GM19324 (cell line): ENCODE measurements around the gene SCN5A.

Experiments used
- ATAC-seq: cut with Tn5 transposase; IDR thresholded peaks from one replicate; pipeline ENCODE4 v1.9.1; 2021; ENCODE audit warnings: mild to moderate bottlenecking, moderate library complexity; ENCODE audit not compliant: unreplicated experiment, low FRiP score

The SCN5A gene

DNA sequence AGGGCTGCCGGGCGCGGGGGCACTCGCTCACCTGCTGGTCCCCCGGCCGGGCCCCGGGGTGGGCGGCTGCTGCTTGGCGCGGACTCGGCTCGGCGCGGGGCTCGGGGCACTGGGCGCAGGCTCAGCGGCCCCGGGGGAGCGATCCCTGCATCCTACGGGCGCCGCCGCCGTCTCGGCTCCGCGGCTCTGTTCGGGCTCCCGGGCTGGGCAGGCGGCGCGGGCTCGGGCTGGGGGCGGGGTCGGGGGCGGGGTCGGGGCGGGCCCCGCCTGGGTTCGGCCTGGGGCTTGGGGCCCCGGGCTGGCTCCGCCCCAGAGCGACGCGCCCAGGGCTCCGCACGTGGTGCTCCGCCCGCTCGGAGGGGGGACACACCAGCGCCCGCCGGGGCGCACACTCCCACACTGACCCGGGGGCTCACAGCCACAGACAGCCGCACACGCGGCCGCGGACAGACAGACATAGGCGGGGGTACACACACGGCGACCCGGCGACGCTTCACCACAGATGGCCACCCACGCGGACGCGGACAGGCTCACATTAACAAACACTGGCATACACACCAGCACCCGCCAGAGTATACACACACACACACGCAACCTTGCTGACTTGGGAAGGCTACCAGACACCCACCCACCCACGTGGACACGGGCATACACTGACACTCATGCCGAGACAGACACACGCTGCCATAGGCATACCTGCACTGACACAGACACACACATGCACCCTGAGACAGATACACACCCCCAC lies at the start of gene SCN5A:
Gene SCN5A, minus strand, starts transcription at position 188 of the 748 bp plus-strand sequence. CDS start 16,380 bp downstream, outside the sequence.
- peak; percentile 50 for ATAC-seq

DNA sequence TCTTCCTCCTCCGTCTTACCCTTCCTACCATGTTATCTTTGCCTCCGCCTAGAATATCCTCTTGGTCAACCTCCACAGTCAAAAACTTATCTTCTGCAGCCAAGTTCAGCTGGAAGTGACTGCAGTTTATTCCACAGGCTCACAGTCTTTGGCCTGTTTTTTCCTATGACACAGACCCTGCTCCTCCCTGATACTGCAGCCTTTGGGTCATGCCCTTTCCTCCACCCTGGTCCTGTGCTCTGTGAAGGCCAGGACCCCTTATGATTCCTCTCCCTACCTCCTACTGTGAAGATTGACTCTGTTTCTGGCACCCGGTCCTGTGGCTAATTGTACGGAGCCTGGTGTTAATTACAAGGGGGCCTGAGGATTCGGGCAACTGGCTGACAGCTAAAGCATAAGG lies 49.3 kb upstream of the SCN5A start:
- ATAC-seq: no peak

DNA sequence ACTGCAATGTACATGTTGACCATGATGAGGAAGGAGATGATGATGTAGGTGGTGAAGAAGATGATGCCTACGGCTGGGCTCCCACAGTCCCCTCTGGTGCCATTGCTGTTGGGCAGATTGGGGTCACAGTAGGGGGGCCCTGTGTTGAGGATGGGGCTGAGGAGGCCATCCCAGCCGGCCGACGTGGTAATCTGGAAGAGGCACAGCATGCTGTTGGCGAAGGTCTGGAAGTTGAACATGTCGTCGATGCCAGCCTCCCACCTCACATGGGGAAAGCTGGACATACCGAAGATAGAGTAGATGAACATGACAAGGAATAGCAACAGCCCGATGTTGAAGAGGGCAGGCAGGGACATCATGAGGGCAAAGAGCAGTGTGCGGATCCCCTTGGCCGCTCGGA lies 48.6 kb upstream of the SCN5A start:
- ATAC-seq: no peak

DNA sequence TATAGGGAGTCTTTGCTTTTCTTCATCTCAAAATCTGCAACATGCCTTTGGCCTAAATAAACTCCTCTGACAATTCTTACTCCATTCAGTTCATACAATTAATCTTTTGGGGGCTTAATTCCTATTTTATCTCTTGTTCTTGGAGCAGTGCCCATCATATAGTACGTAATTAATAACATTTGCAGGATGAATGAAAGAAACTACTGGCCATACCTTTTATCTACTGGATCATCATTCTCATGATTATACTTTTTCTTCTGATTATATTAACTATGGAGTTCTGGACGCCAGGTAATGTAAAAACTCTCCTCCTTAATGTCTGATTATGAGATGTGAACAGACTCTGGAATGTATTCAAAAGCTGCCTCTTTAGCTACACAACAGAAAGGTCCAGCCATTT lies 46.5 kb upstream of the SCN5A start:
- no peak for ATAC-seq

DNA sequence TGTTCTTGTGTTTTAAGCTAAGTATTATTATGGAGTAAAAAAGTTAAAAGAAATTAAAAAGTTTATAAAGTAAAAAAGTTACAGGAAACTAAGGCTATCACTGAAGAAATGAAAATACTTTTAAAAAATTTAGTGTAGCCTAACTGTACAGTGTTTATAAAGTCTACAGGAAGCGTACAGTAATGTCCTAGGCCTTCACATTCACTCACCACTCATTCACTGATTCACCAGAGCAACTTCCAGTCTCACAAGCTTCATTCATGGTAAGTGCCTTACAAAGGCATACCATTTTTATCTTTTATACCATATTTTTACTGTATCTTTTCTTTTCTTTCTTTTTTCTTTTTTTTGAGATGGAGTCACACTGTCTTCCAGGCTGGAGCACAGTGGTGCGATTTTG lies 40.7 kb upstream of the SCN5A start:
- ATAC-seq: no peak

DNA sequence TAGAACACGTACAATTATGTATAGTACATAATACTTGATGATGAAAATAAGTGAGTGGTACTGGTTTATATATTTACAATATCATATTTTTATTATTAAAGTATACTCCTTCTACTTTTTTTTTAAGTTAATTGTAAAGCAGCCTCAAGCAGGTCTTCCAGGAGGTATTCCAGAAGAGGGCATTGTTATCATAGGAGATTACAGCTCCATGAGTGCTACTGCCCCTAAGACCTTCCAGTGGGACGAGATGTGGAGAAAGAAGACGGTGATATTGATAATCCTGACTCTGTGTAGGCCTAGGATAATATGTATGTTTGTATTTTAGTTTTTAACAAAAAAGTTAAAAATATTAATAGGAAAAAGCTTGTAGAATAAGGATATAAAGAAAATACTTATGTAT lies 40.3 kb upstream of the SCN5A start:
- no peak for ATAC-seq

DNA sequence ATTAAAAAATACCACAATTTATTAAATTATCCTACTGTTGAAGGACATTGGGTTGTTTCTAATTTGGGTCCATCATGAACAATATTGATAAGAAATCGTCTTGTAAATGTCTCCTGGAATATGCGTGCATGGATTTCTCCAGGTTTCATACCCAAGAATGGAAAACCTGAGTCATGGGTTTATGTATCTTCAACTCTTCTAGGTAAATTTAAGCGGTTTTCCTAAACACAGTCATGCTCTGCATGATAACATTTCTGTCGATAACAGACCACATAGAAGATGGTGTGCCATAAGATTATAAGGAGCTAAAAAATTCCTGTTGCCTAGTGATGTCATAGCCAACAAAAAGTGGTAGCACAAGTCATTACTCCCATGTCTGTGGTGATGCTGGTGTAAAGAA lies 39.9 kb upstream of the SCN5A start:
- no peak for ATAC-seq

DNA sequence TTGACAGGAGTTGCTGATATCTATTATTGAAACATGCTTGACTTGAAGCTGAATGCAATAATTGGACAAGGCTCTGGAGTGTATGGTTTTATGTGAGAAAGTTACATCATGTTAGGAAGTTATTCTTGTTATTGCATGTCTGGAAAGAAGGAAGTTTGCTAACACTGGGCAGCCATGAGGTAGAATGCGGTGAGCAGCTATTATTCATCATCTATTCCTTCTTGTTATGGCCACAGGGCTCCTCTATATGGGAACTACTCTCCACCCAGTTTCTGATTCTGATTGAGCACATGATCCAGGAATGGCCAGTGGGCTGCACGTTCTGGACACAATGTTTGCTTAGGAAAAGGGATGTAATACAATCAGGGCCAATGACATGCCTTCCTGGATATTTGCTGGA lies 37.8 kb upstream of the SCN5A start:
- ATAC-seq: no peak

DNA sequence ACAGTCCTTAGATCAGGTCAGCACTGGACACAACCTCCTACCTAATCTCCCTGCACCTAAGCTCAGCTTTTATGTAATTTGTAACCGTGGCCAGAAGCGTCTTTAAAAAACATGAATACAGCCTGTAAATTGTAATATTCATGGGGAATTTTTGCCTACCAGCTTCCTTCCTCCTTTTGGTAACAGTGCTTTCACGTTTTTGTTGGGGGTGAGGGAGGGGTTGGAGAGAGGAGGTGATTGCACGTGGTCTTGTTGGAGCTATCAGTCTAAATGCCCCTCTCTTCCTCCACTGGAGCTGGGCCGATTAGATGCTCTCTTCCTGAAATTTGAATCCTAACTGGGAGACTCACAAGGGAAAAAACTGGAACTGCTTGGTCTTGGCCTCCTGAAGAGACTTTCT lies 35.1 kb upstream of the SCN5A start:
- no peak for ATAC-seq

DNA sequence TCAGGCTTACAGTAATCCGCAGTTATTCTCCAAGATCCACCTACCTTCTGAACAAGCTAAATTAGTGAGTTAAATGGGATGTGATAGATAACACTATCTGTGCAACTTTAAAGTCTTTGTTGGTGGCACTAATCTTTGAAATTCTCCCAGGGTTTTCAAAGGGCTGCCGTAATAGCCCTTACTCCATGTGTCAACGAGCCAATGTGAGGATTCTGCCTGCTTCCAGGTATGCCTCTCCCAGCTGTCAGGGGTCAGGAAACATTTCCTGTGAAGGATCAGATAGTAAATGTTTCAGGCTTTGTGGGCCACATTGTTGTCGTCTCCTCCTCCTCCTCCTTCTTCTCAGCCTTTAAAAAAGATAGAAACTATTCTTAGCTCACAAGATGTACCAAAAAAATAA lies 20.2 kb upstream of the SCN5A start:
- ATAC-seq: no peak

DNA sequence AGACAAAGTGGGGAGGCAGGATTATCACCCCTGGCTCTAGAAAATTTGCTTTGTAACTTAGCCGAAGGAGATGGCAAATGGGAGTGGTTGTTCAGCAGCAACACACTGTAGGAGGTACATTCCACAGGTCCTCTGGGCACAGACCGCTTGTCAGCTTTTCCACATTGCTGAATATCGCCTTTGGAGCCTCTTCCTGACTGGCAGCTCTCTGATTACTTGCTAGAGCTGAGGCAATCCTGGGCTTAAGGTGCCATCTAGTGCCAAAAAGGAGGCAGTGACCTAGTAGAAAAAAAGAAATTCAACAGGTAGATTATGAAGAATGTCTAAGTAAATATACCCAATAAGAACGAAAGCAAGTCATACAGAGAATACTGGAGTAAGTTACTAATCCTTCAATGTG lies 13.1 kb upstream of the SCN5A start:
- ATAC-seq: no peak

DNA sequence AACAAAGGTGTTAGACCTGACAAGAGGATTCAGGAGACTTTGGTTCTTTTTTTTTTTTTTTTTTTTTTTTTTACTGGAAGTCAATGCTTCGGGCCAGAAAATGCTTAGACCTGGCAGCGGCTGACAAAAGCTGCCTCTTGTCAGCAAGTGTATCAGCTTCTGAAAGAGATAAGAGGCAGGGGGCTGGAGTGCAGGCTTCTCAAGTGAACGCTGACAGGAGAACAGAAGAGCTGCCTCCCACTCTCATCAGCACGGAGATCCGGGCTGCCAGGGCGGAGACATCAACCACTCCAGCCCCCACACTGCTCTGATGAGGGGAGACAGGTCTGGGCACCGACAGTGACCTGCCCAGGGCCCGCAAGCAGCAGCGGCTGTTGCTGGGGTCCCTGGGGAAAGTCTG lies 9.4 kb upstream of the SCN5A start:
- ATAC-seq: no peak

DNA sequence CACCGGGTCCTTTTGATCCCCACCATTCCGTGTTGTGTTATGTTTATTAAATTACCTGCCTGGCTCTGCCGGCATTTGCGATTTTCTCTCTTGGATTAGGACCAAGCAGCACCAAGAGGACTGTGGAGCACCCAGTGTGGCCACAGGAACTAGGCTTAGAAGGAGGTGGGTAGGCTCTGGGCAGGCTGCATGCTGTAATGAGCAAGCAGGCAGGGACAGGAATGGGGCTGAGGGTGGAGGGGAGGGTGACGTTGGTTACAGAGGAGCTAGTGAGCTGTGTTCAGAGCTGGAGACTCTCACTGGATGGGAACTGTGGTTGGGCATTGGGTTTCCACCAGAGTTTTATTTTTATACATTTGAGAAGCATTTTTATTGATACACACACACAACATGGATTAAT lies 7.9 kb upstream of the SCN5A start:
- ATAC-seq: no peak

DNA sequence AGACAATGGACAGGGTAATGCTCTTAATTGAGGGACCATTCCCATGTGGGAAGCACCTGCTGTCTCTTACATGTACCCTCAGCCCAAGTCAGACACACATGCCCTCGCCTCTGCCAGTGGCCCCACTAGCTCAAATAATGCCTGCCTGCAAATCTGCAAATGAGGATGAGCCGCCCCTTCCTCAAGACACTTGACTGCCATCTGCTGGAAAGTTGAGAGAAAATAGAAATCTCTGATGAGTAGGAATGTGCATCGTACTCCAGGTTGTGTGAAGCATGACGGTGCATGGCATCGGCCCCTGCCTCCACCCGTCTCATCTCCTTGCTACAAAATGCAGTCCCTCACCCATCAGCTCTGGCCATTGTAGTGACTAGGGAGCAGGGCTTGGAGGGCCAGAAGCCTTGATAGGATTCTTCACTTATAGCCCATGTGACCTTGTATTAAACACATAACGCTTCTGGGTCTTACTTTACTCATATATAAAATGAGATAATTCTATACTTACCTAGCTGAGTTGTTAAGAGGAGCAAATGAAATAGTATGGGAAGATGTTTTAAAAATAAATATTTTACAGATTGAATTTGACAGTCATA lies 6.3 kb upstream of the SCN5A start:
- no peak for ATAC-seq

DNA sequence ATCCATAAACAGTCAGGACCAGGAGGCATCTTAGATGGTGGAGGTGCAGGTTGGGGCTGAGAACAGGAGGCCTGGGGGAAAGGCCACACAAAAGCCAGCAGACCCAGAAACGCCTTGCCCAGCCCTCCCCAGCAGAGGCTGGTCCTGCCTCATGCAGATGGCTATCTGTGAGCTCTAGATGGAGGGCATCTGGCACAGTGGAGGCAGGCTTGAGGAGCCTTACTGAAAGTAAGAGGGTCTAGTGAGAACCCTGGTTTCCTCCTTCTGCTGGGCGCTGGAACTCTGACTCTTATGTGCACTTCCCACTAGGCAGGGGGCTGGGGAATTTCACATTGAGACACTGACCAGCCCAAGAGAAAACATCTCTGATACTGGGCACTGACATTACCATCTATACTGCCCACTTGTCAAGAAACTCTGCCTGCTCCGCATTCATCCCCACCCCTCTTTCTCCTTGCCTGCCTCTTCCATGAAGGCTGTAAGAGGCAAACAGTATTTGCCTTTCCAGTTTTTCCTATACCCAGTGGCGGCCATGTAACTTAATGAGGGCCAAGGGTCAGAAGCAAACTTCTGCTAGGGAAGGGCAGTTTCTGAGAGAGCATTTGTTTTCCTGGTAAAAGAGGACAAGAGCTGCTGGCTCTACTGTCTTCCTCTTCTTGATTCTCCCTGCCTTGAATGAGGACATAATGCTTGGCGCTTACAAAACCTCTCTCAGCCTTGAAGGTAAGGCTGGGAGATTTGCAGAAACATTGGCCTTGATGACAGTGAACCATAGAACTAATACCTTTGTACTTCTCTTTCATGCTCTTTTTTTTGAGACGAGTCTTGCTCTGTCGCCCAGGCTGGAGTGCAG lies 4.4 kb upstream of the SCN5A start:
- ATAC-seq: no peak

DNA sequence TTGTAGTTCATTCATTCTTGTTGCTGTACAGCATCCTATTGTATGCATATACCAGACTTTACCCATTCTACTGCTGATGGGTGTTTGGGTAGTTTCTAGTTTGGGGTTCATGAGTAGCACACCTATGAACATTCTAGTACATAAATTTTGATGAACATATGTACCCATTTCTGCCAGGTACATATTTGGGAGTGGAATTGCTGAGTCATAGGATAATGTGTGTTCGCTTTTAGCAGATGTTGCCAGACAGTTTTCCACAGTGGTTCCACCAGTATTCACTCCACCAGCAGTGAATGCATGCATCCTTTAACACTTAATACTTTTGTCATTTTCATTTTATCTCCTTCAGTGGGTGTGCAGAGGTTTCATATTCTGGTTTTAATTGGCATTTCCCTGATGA lies 3.4 kb upstream of the SCN5A start:
- no peak for ATAC-seq

DNA sequence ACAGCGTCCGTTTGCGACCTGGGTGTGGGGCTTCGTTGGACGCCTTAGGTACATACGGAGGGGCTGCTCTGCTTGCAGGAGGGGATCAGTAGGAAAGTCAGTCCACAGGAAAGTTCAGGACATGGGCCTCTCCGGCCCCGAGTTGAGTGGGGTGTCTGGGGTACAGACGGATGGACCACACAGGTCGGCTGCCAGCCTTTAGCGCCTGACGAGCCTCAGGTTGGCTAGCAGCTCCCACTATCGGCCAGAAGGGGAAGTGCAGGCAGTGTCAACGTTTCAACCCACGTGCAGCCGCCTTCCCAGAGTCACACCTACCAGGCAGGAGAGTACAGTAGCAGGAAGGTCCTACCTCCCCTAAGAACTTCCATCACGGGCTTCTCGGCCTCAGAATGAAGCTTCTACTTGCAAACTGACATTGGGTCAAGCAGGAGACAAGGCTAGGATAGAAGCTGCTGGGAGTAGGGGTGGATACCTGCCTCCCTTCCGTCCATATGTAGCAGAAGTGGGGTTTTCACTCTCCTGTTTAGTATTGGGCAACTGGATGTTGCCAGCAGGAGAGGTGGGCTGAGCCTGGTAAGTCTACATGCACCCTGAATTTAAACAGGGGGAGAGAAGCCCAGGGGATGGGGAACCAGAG lies 1.8 kb upstream of the SCN5A start:
- peak; percentile 43 for ATAC-seq

DNA sequence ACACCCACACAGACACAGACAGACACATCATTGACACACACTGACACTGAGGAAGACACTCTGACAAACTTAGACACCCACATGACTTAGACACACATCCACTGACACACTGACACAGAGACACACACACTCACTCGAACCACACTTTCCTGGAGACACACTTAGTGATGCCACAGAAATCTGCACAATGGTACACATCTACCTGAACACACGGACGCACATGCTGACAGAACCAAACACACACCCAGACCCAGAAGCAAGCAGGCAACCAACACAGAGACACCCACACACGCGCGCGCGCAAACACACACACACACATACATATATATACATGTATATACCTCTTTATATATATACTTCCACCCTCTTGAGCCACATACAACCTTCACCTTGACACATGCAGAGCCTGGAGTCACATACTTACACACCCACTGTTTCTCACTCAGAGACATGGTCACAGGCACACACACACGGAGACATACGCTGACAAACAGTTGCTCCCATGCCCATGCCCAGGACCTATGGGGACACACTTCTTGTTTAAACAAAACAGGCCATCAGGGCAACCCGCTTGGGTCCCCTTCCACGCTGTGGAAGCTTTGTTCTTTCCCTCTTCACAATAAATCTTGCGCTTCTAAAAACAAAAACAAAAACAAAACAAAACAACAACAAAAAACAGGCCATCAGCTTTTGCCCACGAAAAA lies 913 bp upstream of the SCN5A start:
- no peak for ATAC-seq

DNA sequence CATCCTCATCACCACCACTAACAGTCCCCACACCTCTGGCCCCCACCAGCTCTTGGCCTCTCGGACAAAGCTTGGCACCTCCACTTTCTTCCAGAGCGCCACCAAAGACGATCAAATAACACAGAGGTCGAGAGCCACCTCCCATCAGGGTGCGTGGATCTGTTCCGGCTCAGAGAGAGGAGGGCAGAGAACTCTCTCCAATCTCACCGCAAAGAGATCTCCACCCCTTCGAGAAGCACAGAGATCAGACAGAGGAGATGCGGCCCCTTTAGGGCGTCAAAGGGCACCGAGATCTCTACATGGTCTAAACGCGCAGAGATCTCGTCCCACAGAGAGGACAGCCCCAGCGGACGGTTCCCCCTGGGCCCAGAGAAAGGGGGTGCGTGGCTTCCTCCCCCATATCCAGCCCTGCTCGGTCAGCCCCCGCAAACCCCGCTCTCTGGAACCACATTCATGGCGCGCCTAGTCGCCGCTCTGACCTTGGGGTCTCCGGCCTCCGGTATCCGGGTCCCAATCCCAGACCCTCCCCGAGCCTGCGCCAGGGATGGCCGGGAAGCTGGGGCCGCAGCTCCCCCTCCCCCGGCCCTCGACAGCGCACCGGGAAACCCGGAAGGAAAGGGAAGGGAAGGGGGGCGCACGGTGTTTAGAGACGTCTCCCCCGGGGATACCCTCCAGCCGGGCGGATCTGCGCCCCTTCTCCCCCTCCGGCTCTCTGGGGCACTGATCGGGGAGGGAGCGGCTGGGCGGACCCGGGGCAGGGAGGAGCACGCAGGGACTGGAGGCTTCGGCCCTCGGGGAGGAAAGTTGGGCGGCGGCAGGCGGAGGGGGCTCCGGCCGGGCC lies 608 bp downstream of the SCN5A start:
- ATAC-seq: no peak
